Transverse colon (tissue), 4 donors: Measurements from ENCODE around the gene C1orf159.
"Not testable (repeated sequence)": the region's sequence is repeated elsewhere in the genome, so short reads cannot be mapped to it uniquely, and the experiment has no call there.

Experiments used
- EP300 ChIP-seq: sonication (generic); formaldehyde crosslinking; IDR thresholded peaks from one replicate; pipeline ENCODE4 v1.6.1; 2017; ENCODE audit warnings: antibody characterized with exemption, low read depth
- POLR2A ChIP-seq: fragments of 450-650 bp; IDR thresholded peaks from one replicate; pipeline ENCODE4 v1.6.1; 2016; ENCODE audit warnings: antibody characterized with exemption, mild to moderate bottlenecking, moderate library complexity
- POLR2AphosphoS5 ChIP-seq, 3 donors: sonication (generic); formaldehyde crosslinking; IDR thresholded peaks; one replicate each; pipeline ENCODE4 v1.6.1; 2016; ENCODE audit warnings: antibody characterized with exemption in 3 of 3
- TF ChIP-seq, protein P1 (sequence below), 5 experiments: fragments of 200-600 bp in 3 of 5; fragments of 450-650 bp in 2 of 5; sonication (generic) in 3 of 5; IDR thresholded peaks; 1 replicate in 2 of 5; 2 replicates in 3 of 5; pipeline ENCODE4 v1.5.1; 2016 to 2017; ENCODE audit warnings: antibody characterized with exemption in 5 of 5, inconsistent platforms in 3 of 5, mild to moderate bottlenecking in 2 of 5, moderate library complexity in 1 of 5

DNA sequence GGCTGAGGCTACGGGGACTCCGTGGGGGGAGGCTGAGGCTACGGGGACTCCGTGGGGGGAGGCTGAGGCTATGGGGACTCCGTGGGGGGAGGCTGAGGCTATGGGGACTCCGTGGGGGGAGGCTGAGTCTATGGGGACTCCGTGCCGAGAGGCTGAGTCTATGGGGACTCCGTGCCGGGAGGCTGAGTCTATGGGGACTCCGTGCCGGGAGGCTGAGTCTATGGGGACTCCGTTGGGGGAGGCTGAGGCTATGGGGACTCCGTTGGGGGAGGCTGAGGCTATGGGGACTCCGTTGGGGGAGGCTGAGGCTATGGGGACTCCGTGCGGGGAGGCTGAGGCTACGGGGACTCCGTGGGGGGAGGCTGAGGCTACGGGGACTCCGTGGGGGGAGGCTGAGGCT lies 38.5 kb downstream of the C1orf159 start:
- TF ChIP-seq, protein P1, sequence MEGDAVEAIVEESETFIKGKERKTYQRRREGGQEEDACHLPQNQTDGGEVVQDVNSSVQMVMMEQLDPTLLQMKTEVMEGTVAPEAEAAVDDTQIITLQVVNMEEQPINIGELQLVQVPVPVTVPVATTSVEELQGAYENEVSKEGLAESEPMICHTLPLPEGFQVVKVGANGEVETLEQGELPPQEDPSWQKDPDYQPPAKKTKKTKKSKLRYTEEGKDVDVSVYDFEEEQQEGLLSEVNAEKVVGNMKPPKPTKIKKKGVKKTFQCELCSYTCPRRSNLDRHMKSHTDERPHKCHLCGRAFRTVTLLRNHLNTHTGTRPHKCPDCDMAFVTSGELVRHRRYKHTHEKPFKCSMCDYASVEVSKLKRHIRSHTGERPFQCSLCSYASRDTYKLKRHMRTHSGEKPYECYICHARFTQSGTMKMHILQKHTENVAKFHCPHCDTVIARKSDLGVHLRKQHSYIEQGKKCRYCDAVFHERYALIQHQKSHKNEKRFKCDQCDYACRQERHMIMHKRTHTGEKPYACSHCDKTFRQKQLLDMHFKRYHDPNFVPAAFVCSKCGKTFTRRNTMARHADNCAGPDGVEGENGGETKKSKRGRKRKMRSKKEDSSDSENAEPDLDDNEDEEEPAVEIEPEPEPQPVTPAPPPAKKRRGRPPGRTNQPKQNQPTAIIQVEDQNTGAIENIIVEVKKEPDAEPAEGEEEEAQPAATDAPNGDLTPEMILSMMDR (IDR thresholded peaks at IDR 0.05): not testable (repeated sequence)
- not testable (repeated sequence) for TF ChIP-seq POLR2AphosphoS5 (IDR thresholded peaks at IDR 0.05); POLR2A; EP300
